NCI-H510A treated with DMSO at 0.1 percent for 48 hours (cell line): Measurements from ENCODE around the gene WASF3.

Source experiments
- DNase-seq: peaks from one replicate; lab custom pipeline; 2025; lab: John Stamatoyannopoulos, UW

The WASF3 gene

DNA sequence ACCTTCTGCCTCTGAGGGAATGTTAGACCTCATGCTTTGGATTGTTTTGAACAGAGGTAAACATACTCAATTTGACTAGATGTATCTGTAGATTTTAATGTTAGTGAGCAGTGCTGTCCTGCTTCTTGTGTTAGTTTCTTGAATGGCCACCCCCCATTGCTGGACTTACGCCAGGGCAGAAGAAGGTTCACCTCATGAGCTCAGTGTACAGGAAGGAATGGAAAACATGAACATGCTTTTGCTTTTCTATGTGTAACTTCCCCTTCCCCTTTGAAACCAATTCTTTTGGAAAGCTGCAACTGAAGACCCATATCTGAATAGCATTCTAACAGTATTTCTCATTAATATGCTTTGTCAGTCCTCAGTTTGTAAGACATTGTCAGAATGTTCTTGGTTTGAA, 32.3 kb downstream of the WASF3 start:
- DNase-seq, result no peak

DNA sequence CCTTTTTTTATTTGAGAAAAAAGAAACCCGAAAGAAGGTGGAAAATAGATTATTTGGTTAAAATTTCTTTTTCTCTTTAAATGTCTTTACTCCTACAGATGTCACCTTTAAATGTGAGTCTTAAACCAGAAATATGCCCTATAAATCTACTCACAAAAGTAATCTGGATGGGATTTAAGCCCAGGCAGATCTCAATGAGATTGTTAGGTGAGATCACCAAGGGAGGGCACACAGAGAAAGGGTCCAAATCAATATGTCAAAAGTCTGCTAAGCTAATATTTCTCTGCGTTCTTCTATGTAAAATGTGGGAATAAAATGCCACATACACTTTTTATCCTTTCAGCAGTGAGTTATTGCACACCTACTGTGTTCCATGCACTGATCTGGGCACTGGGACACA, 32.9 kb downstream of the WASF3 start:
- DNase-seq, result no peak

DNA sequence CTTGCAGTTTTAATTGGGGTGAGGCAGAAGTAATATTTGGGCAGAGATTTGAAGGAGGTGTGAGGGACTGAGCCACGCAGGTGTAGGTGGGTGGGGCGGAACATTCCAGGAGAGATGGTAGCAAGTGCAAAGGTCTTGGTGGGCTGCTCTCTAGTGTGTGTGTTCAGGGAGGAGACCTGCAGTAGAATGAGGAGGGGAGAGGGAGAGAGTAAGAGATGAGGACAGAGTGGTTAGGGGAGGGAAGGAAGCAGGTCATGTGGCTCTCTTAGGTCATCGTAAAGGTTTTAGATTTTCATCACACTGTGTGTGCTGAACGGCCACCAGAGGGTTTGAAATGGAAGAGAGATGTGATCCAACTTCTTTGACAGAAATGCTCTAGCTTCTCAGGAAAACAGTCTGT, 33.5 kb downstream of the WASF3 start:
- DNase-seq, result no peak

DNA sequence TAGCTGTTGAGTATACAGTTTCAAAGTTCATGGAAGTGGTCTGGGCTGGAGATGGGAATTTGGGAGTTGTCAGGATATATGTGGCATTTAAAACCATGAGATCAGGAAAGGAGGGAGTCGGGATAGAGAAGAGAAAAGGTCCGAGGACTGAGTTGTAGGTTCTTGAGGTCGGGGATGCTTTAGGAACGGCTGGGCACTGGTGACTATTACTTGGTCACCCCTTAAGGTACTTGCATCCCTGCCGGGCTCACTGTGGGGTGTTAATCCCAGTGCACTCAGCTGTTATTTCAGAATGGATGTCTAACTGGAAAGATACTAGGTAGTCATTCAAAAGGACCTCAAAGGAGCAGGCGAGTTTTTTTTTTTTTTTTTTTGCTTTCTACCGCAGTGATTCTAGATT, 34.2 kb downstream of the WASF3 start:
- no peak for DNase-seq

DNA sequence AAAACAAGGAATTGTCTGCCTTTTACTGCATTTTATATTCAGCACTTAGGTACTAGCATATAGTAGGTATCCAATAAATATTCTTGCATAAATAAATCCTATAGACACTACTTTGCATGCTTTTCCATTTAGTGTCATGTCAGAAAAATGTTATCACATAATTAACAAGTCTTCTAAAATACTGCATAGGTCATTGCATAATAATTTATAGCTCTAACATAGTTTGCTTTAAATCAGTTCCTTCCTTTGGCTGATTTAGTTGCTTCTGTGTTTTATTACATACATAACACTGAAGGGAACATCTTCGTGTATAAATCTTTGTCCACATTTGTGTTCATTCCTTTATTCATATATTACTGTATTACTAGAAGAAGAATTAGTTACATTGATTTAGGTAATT, 36.2 kb downstream of the WASF3 start:
- DNase-seq, result no peak

DNA sequence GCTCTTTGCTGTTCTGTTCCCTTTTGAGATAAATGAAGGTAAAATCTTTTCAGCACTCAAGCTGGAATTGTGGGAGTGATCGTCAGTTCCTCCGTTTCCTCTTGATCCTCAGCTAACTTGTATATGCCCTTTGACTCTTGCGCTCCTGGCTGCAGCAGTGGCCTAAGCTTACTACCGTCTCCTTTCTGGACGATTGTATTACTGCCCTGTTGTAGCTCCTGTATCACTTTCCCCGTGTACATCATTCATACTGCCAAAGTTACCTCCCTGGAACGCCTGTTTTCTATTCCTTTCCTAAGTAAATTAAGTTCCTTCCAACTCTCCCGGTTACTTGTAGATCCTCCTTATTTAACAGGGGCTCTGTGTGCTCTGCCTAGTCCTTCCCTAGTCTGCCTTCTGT, 36.9 kb downstream of the WASF3 start:
- no peak for DNase-seq

DNA sequence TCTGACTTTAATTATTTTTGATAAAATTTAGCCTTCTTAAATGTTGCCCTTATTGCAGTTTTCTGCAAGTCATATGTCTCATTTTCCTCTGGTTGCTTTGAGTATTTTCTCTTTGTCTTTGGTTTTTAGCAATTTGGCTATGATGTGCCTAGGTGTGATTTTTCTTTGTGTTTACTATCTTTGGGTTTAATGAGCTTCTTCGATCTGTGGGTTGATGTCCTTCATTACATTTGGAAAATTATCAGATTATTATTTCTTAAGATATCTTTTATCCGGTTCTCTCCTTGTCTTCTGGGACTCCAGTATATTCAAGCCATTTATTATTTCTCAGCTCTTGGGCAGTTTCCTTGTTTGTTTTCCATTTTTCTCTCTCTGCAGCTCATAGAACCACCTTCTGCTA, 39.0 kb downstream of the WASF3 start:
- DNase-seq, result no peak

DNA sequence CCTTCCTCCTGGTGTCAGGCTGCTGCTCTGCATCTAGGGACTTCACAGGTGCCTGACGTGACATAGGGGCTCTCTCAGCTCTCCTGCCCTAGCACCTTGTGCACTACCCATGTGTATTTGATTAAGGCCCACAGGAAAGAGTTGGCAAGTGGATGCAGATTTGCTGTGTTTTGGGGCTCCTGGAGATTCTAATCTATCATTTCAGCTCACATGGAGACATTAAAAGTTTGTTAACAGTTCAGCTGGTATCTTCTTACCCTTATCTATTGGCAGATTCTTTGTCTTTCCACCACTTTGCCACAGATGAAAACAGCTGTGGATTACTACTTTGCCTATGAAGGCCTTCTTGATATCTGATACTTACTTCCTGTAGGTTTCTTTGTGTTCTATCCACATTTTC, 41.9 kb downstream of the WASF3 start:
- no peak for DNase-seq

DNA sequence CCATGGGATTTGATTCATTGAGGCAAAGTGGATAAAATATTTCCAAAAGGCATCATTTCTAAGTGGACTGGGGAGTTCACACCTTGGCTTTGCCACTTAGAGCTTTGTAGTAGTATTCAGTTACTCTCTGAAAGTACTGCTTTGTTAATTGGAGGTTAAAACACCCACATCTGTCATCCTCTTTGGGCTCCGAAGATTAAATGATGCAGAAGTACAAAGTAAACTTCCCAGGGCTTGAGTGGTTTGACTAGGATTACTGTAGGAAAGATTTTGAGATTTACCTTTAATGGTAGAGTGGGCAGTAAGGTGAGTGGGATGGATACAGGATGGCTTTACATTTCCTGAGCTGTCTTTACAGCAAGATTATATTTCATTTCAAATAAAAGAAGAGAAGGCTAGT, 42.4 kb downstream of the WASF3 start:
- DNase-seq, result peak; percentile 34

DNA sequence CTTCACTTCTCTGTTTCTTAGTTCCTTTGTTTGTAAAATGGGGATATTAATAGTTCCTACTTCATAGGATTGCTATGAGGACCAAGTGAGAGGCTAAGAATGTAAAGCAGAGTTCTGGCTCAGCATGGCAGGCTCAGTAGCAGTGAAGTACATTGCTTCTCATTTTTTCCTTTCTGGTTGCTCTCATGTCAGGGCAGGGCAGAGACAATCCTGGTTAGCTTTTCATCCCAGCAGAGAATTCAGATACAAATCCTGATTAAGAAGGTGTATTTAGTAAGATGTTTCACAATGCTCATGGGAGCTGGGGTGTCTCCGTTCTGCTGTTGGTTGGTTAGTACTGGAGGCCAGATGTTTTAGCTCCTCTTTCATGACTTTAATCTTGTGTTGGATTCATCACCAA, 42.9 kb downstream of the WASF3 start:
- no peak for DNase-seq

DNA sequence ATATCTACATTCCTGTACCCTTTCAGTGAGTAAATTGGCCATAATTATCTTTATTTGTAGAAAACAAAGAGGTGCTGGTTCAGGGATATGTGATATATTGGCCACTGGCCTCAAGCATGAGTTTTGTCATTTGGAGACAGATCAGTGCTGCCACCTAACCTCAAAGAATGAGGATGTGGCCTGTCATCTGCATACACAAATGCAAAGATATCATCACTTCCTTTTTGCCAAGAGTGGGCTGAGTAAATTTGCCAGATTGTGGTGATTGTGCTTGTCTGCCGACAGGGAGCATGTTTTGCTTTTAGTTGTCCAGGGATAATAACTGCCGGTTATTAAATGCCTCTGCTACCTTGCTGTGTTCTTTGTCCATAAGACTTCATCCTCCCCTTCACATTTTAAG, 44.2 kb downstream of the WASF3 start:
- peak; percentile 1 for DNase-seq

DNA sequence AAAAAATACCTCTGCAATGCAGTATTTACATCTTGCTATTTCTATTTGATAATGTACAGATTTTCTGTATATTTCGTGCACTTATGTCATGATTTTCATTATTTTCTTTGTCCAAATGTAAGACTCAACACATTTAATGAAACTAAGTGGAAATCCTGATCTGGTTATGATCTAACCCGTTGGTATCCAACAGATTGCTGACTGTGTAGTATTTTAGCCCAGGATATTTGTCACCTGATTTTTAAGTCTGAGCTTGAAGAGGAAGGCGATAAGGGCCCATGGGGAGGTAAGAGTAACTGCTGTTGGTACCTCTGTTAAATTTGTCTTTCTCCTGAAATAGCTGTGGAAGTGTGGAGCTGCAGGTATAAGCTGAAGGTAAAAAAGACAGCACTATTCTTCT, 45.3 kb downstream of the WASF3 start:
- DNase-seq, result no peak

DNA sequence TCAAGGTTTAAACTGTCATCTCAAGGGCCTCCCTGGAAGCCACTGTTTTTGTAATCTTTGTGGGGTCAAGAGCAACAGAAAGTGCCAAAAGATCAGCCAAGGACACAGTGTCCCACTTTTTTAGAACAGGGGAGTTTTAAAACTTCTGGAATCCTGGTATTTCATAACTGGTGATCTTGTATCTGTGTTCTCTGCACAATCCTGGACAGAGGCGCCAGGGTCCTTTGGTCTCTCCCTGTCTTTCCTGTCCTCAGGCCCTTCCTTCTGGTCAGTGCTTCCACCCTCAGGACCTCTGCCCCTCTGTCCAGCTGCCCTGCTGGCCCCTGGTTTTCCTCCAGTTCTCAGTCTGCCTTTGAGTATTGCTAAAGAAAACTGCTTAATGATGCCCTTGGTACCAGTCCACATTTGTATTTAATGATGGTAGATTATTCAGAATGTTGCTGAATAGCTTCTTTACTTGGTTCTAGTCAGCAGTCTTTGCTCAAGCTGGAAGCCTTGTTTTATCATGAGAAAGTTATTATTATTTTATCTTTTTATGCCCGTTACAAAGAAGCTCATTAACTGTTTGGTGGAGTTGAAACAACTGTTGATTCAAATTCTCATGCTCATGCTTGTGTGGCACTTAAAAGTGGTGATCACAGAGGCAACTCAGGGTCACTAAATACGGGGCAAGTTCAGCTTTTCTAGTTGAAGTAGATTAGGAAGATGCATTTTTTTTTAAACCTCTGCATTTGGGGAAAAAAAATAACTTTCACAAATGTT, 47.5 kb downstream of the WASF3 start:
- no peak for DNase-seq

DNA sequence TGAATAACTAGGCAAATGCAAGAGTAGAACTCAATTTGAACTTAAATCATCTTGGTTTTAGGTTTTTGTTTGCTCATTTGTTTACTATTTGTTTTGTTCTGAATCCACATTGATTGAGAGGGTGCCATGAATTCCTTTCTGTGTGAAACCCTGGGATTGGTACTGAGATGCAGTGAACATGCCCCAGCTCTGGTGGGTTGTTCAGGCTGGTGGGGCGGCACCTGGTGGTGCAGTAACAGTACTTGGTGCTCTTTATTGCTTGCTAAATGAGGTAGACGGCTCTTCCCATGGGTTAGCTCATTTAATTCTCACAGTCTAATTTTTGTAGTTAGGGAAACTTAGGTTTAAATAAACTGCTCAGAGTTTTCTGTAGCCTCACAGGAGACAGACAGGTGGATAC, 48.4 kb downstream of the WASF3 start:
- no peak for DNase-seq

DNA sequence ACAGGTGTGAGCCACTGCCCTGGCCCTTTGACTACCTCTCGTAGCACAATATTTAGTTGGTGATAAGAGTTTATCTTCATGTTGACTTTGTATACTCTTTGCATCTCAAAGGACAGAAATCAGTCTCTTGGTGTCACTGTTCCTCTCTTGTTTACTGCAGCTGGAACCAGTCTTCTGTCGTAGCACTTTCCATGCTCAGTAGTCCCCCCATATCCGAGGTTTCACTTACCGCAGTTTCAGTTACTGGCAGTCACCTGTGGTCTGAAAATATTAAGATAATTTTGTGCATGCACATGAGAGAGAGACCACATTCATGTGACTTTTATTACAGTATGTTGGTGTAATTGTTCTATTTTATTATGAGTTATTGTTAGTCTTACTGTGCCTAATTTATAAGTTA, 49.1 kb downstream of the WASF3 start:
- no peak for DNase-seq

DNA sequence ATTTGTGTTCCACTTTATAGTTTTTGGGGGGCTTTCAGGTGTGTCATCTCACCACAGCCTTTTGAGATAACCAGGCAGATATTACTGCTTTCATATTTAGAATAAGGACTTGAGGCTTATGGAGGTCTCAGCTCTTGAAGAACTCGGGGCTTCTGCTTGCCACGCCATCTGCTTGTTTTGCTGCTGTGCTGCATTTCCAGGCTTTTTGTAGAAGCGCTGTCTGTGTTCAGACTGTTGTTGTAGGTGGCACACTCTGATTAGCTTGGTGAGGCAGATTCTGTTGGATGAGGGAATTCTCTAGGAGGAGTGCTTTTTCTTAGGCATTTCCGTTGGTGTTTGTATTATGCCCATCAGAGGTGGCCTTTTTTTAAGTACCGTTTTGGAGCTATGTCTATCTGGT, 57.2 kb downstream of the WASF3 start:
- no peak for DNase-seq

DNA sequence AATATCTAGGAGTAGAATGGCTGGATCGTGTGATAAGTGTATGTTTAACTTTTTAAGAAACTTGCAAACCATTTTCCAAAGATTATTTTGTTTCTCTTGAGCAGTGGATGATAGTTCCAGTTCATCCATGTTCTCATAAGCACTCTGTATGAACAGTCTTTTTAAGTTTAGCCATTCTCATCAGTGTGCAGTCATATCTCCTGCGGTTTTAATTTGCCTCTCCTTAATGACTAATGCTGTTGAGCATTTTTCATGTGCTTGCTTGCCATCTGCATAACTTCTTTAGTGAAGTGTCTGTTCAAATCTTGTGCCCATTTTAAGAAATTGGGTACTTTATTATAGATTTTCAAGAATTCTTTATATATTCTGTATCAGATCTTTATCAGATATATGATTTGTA, 58.6 kb downstream of the WASF3 start:
- no peak for DNase-seq

DNA sequence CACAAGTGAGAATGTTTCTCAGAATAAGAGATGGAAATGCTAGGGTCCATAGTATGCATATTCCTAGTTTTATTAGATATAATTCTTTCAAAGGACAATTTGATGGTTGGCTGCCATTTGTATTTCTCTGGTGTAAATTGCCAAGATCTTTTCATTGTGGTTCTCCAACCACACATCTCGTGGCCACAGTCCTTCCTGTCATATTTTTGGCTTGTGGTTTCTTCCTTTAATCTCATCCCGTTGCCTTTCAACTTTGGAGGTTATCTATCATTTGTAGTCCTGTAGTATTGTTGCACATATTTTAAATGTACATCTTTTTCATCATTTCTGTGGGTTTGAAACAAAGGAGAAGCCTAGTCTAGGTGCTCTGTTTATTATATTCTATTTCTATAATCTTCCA, 61.2 kb downstream of the WASF3 start:
- no peak for DNase-seq

DNA sequence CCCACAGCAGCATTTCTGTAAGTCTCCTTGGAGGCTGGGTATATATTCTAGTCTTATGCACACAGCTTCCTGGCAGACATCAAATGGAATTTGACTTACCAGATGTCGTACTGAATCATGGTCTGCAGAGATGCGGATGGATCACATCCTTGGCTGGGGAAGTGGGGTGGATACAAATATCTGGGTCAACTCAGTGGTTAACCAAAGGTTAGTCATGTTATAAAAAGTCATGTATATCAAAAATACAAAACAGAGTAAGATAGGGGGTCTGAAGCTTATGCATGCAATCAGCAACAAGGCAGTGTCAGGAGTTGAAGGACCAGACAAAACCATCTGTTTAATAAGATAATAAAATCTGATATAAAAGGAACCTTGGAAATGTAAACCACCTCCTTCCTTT, 61.9 kb downstream of the WASF3 start:
- DNase-seq, result no peak

DNA sequence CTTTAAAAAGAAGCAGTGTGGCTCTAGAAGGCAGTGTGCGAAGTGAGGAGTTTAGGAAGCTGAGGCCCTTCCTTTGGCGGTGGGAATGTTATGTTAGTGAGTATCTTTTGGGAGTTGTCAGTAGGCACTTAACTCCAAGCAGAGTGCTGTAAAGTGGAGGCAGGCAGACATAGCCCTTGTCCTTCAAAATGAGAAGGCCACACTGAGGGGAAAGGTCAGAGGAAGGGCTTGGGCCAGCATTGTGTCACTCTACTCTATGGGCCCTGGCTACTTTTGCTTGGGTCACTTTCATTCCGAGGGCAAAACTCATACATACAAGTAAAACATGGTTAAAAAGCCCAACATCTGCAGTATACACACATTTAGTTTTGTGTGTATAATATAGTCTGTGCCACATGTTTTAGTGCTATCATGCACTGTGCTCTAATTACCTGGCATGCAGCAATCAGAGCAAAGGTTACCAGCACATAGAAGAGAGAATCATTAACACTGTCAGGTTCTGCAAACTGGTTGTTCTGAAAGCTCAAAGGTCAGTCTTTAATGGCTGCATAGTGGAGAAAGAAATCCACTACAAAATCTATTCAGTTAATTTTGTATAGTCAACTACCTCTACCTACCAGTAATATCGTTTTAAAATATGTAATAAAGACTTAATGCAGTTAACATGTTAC, 64.4 kb downstream of the WASF3 start:
- DNase-seq, result no peak

DNA sequence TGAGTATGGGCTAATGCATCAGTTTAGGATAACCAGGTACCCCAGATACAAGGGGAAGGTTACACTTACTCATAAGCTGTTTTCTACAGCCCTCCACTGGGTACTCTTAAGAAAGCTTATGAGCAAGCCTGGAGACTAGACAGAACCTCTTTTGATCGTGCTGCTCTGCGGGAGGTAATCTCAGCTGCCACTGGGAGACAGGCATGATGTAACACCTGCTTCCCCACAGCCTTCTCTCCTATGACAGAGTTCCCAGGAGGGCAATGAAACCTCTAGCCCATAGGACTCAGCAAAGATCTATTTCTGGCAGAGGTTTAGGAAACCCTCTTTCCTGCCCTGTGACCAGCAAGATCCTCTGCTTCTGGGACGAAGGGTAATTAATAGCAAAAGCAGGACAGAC, 65.6 kb downstream of the WASF3 start:
- DNase-seq, result no peak

DNA sequence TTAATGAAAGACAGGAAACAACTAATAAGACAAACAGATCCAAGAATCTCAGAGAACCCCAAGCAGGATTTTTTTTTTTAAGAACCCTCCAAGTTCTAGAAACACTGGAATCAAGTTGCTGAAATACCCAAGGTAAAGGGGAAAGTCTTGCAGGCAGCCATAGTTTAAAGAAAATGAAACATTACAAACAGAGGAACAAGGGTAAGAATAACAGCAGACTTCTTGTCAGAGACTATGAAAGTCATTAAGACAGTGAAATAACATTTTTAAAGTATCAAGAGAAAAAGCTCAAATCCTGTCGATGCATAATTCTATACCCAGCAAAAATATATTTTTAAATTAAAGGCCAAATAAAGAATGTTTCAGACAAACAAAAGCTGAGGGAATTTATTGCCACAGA, 67.1 kb downstream of the WASF3 start:
- no peak for DNase-seq

DNA sequence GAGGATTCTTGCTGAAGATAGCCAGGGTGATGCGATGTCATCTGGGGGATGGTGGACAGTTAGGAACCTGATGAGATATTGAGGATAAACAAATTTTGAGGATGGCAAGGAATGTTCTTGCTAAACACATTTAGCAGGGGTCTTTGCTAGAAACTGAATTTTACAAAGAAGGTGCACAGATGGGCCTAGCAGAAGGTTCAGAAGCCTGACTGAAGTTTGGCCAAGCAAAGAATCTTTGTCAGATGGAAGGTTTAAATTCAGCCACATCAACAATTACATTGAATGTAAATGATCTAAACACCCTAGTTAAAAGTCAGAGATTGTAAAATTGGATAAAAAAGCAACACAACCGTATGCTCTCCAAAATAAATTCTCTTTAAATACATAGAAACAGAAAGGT, 68.8 kb downstream of the WASF3 start:
- no peak for DNase-seq

DNA sequence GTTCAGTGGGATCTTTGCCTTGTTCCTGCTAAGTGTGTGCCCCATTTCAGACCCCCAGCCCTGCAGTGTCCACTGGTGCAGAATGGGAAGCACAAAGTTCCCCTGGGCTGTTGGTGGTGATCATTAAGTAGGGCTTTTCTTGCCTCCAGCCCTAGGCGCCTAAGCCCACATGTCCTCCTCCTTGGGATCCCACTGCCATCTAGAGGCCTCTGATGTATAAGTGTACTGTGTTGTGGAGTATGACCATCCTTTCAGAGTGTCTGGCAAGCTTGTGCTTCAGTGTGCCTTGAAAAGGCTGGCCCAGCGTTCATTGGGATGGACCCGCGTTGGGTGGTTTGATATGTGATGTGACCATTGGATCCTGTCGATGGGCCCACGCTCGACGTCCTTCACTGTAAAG, 71.2 kb downstream of the WASF3 start:
- DNase-seq, result no peak
